GM19397 (cell line): ENCODE results near the gene CARMIL1.
A peak's percentile ranks its signal among the peaks of the same experiment; 100 is the strongest.
"Not testable (repeated sequence)": the region's sequence is repeated elsewhere in the genome, so short reads cannot be mapped to it uniquely, and the experiment has no call there.

ENCODE experiments used
- ATAC-seq: cut with Tn5 transposase; IDR thresholded peaks from one replicate; pipeline ENCODE4 v1.9.1; 2021; ENCODE audit warnings: mild to moderate bottlenecking, moderate library complexity; ENCODE audit not compliant: unreplicated experiment

CARMIL1 gene

DNA sequence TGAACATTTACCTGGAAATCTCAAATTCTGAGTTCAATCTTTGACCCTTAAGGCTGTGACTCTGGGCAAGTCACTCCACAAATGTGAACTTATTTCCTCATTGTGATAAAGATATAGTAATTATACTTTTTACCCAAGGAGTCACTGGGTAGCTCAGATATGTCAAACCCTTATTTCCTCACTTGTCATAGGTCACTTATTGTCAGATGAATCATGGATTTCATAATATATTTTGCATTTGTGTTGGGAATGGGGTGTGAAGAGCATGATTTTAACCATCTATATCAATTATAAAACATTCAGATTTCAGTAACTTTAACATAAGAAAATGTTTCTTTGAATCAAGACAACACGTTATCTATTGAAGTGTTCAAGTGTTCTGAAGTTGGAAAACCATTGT lies 3.7 kb upstream of the CARMIL1 start:
- no peak for ATAC-seq

DNA sequence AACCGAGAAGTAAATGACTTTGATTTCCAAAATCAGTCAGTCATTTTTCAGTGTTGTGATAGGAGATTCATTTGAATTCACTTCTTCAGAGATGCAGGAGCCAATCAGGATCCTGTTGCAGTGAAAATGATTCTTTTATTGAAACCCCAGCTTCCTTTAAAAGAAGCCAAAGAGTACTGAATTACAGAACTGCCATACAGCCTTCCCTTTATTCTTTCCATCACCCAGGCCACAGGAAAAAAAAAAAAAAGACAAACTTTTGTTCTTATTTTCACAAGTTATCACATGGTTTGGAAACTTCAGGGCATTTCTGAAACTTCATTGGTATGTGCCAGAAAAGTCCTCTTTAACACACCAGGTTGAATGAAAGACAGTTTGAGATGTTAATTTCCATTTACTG lies 1.8 kb upstream of the CARMIL1 start:
- ATAC-seq: no peak

DNA sequence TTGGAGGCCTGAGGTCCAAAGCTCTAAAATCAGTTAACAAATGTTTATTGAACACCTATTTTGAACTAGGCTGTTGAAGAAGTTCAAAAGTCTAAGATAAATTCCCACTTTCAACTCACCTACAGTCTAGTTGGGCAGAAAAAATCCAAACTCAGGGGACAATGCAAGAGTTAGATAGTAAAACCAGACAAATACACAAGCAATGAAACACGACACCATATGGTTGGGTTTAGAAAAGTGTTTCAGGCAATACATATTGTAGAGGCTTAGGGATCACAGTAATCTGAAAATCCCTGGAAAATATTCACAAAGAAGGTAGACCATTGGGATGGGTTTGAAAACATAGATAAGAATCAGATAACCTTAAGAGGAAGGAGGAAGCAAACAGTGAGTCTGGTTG lies 1.3 kb upstream of the CARMIL1 start:
- no peak for ATAC-seq

DNA sequence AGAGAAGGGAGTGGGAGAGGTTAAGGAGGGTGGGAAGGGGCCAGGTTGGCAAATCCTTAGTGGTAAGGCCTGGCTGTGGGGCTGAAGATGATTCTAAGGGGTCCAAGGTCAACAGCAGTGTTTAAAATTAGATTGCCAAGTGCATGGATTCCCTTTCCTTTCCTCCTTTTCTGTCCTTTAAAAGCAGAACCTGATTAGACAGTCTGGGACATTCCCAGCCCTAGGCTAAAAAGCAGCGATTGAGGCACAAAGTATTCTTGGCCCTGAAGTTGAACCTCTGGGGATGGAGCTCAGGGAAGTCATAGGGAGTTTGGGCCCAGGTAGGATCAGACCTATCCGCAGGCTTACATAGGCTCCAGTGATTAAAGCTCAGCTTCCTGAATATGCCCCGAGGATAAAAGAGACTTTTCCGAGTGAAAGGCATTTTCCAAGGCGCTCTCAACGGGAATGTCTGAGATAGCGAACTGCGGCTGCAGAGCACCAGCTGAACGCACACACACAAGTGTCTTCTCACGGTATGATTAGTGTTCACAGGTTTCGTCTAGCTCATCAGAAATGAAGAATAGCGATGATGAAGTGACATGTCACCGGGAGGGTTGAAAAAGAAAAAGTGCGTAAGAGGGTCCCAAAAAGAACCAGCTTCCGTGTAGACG lies 787 bp upstream of the CARMIL1 start:
- ATAC-seq: peak; percentile 12

DNA sequence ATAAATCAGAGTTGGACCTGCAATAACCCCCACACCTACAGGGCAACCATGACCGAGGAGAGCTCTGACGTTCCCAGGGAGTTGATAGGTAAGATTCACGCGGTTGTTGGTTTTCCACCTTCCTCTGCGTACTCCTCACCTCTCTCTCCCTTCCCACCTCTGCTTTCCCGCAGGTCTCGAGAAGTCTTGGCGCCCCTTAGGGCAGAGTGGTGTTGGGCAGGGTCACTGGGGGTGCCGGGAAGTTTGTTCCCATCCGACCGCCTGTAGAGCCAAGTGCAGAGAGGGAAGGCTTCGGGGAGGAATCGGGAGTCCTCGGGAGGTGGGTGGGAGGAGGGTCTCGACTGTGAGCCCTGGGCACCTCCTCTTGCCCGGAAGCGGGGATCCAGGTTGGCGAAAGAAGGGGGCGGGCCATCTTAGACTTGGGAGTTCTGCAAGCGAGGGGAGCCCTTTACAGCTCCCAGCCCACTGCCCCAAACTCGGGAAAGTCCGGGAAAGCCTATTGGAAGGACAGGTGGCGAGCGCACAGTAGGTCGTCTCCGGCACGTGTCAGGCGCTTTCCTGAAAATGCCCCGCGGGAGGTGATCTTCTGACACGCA lies 672 bp downstream of the CARMIL1 start:
- ATAC-seq: no peak

DNA sequence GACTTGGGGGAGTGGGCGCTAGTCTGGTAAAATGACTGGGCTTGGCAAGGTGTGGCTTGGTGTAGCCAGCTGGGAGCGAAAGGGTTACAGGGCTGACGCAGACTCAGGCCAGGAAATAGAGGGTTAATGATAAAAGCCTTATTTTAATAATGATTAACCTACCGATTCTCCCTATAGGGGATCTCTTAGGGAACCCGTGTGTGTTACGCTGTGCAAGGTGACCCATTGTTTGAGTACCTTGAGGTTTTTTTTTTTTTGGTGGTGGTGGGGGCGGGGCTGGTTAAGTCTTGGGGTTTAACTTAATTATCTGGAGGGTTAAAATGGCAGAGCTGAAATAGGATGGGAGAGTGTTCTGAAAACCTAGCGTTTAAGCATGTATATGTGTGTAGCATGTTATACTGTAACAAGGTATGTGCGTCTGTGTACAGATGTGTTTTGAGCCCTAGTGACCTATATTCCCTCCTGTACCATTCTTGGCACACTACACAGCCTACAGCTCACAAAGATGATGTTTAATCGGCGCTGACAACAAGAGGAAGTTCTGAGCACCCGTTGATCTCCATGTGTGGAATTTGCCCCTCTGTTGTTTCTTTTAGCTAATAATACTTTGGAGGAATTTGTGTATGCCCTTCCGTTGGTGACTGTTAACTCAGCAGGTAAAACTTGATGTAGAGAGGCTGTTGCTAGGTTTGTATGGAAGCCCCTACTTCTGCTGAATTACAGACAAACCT lies 1.3 kb downstream of the CARMIL1 start:
- ATAC-seq: no peak

DNA sequence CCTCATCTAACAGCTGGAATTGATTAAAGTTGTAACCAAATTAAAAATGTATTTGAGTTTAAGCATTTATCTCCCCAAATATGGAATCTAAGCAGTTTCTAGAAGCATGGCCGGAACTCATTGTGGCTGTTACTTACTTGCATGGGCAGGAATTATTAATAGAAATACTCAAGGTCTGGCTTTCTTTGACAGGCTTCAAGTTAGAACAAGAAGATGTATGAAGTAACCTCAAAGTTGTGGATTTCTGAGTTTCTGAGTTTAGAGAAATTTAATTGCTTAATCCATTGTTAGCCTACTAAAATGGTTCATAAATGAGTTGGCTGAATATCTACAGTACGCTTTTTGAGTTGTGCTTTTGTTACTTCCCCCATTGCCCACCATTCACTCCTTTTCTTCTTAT lies 7.7 kb downstream of the CARMIL1 start:
- no peak for ATAC-seq

DNA sequence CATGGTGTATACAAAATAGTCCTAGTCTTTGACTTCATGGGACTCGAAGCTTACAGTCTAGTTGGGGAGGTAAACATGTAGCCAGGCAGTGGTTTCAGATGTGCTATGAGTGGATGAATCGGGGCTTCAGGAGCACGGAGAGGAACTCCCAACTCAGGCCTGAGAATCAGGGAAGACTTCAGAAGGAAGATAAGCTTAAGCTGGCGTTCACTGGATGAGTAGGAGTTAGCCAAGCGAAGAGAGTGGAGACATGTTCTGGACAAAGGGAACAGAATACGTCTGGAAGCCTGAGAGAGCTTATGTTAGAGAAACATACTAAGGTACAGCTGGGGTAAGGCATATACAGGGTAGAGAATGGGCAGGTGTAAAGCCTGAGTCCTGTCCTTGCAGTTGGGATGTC lies 8.8 kb downstream of the CARMIL1 start:
- no peak for ATAC-seq

DNA sequence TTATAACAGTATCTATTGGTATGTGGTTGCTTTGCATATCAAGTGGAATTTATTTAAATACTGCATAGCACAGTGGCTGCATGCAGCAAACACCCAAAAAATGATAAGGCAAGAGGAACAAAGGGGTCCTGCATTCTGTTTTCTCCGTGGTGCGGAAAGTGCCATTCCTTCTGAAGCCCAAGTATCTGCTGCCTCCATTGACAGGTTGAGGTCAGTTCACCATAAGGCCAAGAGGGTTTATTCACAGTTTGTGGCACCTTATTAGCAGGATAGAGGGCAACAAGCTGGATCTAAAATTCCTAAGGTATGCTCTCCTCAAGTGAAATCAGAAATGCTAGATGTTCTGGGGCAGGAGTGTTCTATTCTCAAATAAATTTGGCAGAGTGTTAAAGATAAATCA lies 9.3 kb downstream of the CARMIL1 start:
- ATAC-seq: no peak

DNA sequence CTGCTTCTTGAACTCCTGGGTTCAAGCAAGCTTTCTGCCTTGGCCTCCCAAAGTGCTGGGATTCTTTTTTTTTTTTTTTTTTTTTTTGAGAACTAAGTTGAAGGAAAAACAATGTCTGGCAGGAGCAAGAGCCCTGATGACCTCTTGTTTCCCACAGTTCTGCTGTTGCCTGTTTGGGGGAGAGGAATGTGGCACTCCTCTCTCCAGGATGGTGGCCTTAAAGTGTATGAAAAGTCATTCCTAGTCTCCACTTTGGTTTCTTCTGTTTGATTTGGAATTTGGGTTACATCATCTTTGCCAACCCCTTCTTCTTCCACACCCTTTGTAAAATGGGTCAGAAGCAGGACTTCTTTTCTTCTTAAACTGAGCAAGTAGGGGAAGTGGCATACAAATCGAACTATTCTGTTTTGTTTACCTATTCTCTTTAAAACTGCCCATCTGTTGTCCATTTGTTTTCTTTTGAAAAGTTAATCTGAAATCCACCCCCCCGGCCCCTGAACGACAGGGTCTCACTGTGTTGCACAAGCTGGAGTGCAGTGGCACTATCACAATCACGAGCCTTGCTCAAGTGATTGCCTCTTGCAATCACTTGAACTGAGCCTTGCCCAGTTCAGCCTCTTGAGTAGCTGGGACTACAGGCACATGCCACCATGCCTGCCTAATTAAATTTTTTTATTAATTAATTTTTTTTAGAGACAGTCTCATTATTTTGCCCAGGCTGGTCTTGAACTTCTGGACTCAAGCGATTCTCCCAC lies 11.3 kb downstream of the CARMIL1 start:
- ATAC-seq: no peak

DNA sequence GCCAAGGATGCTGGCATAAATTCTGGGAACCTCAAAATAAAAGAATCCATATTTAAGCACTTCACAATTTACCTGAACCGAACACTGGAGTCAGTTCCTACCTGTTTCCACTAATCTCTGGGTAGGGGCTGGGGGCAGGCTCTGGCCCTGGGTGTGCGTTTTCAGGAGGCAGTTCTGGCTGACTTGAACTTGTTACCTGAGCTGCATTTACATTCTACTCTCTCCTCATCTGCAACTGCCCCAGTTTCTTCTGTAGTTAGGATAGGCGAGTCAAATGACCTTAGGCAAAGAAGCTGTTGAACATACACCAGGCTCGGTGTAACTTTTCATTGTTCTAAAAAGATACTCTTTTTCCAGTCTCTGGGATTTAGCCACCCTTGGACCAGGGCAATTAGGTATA lies 13.2 kb downstream of the CARMIL1 start:
- ATAC-seq: no peak

DNA sequence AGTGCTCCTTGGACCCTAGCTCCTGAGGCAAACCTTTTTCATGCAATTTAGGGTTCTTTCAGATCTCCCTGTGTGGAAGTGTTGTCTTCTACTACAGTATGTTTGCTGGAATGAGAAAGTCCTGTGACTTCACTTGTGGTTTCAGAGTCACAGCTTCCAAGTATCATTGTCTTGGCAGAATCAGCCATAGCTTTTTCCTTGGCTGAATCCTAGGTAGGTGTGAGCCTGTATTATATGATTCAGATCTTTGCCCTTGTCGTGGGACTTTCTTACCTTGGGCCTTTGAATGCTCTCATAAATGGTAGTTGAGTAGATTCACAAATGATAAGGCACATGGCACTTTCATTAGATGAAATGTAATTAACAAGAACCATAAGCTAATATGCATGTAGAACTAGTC lies 16.5 kb downstream of the CARMIL1 start:
- no peak for ATAC-seq

DNA sequence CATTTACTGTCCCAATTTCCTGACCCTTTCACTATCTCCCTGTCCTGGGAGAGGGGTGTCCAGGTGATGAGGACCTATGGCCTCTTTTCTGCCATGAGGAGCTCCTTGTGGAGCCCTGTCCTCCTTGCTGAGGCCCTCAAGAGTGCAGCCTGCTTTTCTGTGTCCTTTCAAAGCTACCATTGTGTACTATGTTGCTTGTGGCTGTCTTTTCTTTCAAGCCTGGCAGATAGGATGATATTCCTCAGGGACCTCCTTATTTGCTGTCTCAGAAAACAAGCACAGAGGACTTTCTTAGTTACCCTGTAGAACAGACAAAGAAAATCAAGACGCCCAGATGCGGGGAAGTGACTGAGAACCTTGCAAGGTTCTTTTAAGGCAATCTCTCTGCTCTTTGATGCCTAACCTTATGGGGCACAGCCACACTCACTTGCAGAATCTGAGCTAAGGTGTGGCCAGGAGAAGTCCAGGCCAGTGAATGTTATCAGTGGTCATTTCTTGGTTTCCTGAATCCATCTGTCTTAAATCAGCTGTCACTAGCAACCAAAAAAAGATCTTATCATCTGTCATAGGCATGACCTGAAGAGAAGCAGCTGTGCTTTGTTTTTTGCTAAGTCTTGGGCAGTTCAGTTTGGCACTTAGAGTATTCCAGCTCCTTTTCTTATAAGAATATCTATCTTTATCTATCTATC lies 17.2 kb downstream of the CARMIL1 start:
- ATAC-seq: no peak

DNA sequence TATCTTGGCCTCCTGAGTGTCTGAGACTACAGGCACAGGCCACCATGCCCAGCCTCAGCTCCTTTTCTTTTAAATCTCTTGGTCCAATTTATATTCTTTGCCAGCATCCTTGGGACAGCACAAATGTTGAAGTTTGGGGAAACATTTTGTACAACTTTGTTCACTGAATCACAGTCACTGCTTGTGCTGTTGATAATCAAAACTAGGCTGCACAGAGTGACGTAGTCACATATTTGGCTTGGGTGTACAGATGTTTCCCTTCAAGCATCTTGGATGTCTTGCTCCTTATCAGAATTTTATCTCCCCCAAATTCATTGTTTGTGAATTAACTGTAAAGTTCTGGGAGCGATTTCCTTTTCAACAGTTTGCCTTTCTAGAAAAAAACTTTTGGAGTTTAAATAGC lies 17.9 kb downstream of the CARMIL1 start:
- ATAC-seq: no peak

DNA sequence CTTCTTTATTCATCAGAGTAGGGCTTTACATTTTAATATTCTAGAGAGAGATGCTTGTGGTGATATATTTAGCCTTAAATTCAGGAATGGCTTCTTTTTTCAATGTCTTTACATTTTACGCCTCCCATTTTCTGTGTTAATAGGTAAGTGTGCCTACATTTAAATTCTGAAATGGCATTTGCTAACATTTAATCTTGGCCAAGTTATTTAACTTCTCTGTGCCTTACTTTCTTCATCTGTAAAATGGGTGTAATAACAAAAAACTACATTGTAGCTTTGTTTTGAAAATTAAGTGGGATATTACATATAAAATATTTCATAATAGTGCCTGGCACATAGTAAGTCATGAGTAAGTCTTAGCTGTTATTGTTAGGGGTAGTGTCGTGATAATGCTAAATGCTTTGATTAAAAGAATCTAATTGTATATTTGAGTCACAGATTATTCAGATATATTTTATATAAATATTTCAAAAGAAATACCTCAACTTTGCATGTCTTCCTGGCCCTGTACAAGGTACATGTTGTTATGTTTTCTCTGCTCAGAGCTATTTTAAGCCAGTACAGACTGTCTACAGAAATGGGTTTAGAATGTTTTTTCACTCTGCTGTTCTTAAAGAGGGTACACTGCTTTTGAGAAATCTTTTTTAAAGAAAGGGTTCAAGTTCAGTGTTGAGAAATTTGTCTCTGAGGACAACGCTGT lies 18.8 kb downstream of the CARMIL1 start:
- ATAC-seq: no peak

DNA sequence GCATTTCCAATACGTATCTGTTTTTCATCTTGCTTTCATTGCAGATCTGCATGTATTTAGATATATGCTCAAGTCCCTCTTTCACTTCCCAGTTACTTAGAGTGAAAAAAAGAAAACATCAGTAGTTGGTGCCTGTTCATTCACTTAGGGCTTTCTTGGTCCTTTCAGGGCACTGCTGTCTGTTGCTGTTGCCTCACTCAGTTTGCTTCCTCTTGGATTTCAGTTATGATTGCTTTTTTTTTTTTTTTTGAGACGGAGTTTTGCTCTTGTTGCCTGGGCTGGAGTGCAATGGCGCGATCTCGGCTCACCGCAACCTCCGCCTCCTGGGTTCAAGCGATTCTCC lies 19.3 kb downstream of the CARMIL1 start:
- not testable (repeated sequence) for ATAC-seq

DNA sequence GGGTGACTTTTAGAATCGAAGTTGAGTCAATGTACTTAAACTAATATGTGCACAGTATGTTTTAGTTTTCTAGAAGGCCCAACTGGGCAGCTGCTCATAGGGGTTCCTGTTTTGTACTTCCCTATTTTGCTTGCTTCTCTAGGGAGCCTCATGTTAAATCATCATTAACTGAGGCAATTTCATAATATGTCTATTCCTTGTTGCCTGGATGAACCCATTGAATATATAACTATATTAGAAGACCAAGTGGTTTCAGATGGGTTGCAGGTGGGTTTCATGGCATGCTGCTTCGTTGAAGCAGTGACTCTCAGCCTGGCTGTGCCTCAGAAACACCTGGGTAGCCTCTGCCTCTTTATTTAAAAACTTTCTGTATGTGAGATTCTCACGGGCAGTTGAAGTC lies 22.2 kb downstream of the CARMIL1 start:
- ATAC-seq: no peak

DNA sequence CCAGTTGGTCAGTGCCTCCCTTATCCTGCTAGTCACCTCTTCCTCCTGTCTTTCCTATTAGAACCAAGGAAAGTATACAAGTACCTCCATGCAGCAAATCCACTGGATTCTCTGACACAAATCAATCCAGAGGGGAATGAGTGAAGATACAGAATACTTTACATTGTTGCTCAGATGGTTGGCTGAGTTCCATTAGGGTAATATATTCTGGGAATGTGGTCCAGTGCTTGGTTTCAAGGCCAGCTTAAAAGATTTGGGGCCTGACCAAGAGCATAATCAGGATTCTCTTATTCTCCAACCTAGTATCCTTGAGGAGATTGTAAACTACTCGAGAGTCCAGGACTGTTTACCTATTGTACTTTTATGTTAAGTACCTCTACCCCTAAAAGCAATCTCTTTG lies 23.0 kb downstream of the CARMIL1 start:
- ATAC-seq: no peak

DNA sequence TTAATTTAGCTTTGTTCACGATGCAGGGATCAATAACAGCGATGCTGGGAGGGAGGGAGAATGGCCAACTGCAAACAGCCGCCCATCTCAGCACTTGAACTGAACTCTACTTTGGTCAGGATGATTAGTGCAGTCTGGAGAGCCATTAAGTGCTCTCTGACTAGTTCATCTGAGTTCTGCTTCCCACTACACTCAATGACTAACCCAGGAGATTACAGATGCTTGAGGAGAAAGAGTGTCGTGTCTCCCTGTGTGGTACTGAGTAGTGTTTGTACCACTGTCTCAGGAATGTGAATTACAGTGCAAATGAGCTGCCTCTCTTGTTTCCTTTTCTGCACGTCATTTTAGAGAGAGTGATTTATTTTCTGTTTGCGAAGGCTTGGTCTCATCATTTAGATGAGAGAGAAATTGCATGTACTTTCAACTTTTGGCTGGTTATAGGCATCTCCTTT lies 23.5 kb downstream of the CARMIL1 start:
- ATAC-seq: no peak

DNA sequence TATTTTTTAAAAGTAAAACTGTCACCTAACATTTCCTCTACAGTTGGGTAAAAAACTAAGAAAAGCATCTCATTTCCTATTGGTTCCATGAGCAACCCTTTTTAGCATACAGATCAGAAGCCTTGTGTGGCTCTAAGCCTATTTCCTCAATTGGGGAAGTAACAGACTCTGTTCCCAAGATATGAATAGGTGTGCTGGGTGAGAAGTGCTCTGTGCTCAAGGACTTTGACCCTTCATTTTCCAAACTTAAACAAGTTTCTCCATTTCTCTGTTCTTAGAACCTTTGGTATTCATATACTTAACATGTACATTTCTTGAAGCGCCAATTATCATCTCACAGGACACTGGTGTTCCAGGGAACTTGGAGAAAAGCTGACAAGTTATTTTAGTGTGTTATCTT lies 24.1 kb downstream of the CARMIL1 start:
- ATAC-seq: no peak

DNA sequence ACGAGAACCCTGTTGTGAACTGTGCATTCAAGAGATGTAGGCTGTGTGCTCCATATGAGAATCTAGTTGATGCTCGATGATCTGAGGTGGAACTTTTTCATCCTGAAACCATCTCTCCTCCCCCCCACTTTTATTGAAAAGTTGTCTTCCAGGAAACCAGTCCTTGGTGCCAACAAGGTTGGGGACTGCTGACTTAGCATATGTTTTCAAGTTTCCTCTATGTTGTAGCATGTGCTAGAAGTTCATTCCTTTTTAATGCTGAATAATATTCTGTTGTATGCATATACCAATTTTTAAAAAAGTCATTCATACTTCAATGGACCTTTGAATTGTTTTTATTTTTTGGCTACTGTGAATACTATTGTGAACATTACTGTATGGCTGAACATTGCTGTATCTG lies 27.2 kb downstream of the CARMIL1 start:
- no peak for ATAC-seq
